CD4-positive, alpha-beta T cell treated with Interleukin-6 for 4 hours (primary cell): ENCODE data around the gene ITPR3.

ENCODE experiments used
- DNase-seq: peaks from one replicate; pipeline ENCODE4 v3.0.0-alpha.2; 2020; ENCODE audit warnings: mixed read lengths

ITPR3 gene

GRCh38 chr6:33688451-33689147 lies 67.5 kb downstream of the ITPR3 start:
- no peak for DNase-seq

- DNase-seq = no peak
Measured at GRCh38 chr6:33689148-33689494, 68.0 kb downstream of the ITPR3 start.

DNA sequence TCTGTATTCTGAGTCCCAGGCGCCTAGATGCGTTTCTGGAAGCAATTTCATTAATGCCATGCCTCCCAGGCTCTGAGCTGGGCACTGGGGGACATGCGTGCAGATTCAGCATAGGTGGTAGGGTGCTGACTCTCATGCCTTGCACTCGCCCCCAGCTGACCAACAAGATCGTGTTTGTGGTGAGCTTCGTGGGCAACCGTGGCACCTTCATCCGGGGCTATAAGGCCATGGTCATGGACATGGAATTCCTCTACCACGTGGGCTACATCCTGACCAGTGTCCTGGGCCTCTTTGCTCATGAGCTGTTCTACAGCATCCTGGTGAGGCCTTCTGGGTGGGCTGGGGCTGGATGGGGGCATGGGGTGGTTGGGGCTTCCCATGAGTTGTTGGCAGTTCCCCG lies 68.8 kb downstream of the ITPR3 start:
- DNase-seq = no peak

GRCh38 chr6:33690766-33691165 lies 69.6 kb downstream of the ITPR3 start:
- DNase-seq = no peak

DNA sequence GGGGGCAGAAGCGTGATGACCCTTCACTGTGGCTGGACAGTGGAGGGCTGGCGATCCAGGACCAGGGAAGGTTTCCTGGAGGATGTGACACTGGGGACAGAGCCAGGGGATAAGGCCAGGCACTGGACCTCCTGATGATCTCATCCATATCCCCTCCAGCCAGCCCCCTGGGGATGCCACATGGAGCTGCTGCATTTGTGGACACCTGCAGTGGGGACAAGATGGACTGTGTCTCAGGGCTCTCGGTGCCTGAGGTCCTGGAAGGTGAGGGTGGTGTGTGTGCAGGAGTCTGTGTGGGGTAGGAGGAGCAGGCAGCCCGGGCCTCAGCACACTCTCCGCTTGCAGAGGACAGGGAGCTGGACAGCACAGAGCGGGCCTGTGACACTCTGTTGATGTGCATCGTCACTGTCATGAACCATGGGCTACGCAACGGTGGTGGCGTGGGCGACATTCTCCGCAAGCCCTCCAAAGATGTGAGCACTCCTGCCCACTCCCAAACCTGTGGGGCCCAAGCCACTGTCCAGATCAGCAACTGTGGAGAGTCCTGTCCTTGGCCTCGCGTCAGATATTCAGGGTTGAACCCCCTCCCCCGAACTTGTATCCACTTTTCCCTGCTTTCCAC lies 70.4 kb downstream of the ITPR3 start:
- DNase-seq = no peak

DNA sequence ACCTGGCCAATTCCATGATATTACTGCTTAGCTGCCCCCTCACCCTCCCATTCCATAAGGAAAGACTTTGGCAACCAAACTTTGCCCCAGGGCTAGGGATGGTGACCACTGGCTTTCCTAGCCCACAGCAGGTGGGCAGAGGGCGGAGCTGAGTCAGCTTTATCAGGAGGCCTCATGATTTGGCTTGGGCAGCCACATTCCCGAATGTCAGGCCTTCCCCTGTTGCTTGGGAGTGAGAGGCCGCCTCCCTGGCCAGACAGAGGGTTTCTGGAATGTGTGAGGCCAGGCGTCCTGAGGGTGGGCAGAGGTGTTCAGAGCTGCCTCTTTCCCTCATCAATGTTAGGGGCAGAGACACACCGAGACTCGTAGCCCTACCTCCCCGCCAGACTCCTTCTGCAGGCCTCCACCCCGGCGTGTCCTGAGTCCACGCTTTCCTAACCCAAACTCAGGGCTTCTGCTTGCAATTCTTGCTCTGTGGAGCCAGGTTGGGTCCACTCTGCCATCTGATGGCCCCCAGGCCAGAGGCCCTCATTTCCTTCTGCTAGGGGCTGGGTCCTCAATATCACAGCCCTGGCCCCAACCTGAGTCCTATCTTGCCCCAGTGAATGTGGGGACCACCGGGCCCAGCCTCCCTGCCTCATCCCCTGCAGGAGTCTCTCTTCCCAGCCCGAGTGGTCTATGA lies 71.1 kb downstream of the ITPR3 start:
- DNase-seq = no peak

DNA sequence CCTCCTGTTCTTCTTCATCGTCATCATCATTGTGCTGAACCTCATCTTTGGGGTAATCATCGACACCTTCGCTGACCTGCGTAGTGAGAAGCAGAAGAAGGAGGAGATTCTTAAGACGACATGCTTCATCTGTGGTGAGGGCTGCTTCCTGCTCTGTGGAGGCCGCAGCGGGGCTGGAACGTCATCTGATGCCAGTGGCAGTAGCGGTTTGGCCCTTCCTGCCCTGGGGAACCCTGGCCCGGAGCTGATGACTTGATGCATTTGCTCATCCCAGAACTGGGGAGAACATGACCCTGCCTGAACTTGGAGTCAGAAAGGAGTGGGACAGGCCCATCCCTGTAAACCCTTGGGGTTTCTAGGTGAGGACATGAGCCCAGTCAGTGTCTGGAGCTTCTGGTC lies 71.6 kb downstream of the ITPR3 start:
- DNase-seq = peak; percentile 73

- DNase-seq = no peak
Measured at GRCh38 chr6:33693186-33694105, 72.3 kb downstream of the ITPR3 start.

DNA sequence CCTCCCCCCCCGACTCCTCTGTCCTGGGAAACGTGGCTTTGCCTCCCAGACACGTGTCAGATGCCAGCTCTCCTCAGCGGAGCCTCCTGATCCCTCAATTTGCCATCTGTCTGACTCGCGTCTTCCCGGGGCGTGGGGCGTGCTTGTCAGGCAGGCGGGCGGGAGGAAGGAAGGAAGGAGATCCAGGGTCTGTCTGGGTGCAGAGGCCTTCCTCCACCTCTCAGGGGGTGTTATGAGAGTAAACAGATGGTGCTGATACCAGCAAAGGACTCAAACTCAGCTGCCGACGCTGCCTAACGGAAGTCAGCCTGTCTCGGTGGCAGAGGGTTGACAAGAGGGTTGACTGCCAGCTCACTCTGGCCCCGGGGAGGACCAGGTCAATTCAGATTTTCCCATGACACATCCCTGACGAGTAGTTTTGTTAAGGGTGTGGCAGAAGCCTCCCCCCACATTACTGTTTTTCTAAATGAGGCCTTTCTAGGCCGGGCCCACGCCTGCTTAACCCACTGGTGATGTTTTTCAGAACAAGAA lies 73.3 kb downstream of the ITPR3 start:
- DNase-seq = peak; percentile 78

DNA sequence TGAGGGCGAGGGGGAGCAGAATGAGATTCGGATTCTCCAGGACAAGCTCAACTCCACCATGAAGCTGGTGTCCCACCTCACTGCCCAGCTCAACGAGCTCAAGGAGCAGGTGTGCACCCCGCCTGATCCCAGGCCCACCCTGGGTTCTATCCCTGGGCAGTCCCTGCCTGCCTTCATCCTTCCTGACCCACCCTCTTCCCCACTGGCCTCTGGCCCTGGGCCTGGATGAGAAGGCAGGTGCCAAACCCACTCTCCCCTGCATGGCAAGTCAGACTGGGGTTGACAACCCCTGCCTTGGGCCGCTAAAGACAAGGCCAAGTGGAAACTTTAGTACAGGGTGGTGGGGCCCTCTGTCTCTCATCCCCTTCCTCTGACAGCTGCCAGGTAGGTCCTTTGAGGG lies 73.9 kb downstream of the ITPR3 start:
- no peak for DNase-seq

DNA sequence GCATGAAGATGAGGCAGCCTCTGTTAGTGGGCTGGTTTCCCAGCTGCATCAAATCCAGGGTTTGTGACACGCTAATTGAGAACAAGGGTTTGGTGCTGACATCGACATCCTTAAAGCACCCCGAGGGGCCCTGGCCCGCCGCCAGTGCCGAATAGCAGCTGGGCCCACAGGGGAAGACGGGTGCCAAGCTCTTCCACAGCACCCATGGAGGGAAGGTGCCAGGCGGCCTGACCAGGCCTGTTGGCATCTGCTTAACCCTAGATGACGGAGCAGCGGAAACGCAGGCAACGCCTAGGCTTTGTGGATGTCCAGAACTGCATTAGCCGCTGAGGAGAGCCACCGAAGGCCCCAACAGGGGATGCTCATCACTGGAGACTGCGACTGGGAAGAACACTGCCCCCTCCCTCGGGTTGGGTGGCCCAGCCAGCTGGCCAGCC lies 74.3 kb downstream of the ITPR3 start:
- DNase-seq = no peak

GRCh38 chr6:33696076-33696475 lies 75.0 kb downstream of the ITPR3 start:
- no peak for DNase-seq

DNA sequence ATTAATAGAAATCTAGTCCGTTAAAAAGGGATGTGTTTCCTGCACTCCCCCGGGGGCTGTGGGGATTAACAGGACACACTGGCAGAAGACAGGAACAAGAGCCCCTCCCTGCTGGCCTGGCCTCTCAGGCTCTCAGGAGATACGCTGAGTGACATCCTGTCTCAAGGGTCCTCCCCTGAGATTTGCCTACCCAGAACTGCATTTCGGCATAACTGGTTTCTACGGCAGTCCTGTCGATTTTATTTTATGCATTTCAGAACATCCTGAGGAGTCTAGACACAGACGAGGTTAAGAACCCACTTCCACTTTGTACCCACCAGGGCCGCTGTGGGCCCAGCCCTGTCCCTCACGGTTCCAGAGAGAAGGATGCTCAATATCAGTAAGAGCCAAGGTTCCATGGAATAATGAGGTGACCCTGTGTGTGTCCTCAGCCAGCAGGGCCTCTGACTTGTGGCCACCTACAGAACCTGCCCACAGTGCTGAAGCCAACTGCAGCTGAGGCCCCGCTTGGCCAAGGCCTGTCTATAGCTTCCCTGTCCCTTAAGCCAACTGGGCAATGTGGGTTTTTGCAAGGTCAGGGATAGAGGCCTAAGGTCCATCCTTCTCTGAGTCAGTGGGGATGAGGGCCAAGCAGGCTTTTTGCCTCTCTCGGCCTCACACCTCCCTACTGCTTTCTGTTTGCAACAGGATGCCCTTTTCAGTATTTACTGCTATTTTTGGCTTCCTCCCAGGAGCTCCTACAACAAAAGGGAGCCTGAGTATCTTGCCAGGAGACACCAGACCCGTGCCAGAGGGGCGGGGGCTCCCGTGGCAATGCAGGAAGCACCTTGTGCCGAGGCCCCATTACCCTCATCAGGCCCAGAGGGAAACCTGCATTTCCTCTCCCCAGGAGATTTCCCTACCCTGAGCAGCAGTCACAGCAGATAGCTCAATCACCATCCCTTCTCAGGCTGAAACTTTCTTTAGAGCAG lies 75.7 kb downstream of the ITPR3 start:
- DNase-seq = peak; percentile 60

DNA sequence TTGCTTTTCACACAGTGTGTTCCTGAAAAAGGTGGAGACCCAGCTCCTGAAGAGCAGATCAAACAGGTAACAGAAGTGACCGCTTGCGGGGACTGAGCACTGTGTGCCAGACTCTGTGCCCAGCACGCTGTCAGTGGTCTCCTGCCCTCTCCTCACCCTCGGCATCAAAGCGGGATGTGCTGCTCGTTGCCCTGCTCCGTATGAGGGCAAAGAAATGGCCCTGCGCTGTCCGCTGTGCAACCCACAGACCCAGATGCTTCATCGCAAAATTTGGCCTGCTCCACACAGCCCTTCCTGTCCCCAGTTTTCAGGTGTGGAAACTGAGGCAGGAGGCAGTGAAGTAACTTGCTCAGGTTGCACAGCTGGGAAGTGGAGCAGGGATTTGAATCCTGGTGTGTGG lies 76.7 kb downstream of the ITPR3 start:
- no peak for DNase-seq

GRCh38 chr6:33698494-33698893 lies 77.4 kb downstream of the ITPR3 start:
- peak; percentile 20 for DNase-seq

DNA sequence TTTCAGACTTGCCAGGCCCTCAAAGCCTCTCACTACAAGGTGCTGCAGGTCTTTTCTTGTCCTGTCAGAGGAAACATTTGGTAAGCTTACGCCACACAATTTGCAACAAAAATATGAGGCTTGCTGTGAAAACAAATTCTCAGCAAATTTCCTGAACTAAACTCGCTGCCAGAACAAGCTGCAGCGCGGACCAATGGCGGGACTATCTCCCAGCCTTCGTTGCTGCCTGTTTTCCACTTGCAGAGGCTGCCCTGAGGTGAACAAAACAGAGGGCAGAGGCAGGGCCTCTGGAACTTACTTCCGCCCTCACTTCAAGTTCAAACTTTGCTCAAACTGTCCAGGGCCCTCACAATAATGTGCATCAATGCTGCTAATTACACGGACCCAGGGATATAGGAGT lies 78.0 kb downstream of the ITPR3 start:
- DNase-seq = no peak

DNA sequence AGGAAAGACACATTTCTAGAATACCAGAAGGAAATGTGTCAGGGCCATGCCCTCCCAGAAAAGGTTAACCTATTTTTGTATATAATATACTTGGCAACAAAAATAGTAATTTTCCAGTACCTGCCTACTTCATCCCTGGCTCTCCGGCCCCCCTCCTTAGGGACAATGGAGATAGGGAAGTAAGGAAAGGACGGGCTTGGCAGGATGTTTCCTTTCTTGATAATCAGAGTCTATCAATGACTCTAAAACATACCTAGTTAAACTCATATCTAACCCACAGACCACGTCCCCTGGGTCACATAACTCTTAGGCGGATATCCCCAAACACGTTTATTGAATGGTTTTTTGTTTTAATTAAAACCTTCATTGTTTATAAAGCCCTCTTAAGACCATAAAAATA lies 78.6 kb downstream of the ITPR3 start:
- DNase-seq = no peak

DNA sequence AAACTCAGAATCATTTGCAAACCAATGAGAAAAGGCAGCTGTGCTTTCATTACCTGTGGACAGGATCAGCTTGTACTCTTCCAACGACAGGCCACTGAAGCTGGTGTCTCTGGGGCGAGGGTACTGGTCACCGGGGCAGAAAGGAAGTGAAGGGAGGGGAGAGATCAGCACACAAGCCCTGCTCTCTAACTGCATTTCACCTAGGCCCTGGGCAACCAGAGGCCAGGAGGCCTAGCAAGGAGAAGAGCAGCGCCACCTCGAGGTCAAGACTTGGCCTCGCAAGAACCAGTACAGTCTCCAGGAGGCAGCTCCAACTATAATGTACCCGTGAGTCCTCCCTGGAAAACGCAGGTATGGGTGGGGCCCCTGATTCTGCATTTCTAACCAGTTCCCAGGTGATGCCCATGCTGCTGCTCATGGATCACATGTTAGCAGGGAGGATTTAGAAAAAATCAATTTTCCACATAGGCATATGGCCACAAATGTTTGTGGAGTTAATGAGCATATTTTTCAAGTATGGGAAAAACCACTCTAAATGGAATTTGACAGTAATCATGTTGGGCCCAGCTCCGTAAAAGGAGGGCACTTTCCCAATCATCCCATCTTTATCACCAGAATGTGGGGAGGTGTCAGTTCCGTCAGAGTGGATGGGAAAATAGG lies 79.4 kb downstream of the ITPR3 start:
- peak; percentile 82 for DNase-seq

DNA sequence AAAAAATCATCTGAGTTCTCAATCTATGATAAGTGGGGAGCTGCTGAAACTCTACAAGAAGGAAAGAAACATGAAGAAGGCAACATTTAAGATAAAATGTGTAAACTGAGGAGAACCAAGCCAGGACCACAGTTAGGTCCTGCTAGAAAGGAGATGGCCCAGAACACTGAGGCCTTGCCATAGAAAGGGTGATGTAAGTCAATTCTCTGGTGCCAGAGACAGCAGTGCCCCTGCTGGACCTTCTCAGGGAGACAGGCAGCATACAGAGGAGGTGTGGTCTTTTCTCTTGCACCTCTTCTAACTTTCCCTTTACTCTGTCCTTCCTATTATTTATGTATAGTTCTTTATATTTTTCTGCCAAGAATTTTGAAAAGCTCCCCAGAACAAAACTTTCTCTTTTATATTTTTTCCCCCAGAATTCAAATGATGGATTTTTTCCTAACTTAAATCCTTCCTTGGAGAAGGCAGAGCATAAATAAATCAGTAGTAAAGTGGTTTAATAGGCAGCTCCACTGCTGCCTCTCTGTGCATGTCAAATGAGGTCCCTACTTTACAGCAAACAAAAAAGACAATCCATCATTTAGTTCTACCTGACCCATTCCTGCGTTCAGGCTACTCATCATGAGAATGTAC lies 81.3 kb downstream of the ITPR3 start:
- peak; percentile 23 for DNase-seq

DNA sequence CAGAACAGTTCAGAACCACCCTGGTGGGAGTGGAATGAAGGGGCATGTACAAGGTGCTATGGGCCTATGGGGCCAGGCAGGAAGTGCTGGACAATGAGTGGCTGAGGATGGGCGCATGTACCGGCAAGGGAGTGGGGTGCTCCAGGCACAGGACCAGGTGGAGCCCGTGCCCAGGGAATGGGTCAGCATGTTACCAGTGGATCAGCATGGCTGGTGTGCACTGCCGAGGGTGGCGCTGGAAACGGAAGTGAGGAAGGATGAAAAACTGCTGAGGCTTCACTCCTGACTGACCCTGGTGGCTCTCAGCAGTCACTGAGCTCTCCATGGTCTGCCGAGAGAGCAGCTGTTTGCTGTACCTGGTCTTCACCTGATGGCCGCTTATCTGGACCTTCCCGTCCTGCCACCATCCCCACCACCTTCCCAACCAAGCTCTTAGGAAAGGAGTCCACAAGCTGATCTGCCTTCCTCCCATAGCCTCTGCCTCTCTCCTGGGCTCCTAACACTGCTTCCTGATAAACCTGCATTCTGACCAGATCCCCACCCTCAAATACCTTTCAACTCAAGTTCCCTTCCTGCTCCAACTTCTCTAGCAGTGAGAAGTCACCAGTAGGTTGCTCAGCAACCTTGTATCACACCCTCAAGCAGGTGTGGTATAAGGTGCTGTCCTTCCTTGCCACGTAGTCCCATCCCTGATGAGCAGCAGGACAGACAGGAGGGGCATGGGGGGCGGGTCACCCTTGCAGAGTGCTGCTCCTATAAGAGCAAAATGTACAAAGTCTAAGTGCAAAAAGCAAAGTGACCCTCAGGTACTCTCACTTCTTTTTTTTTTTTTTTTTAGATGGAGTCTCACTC lies 83.3 kb downstream of the ITPR3 start:
- DNase-seq = no peak
